Prostate gland (tissue), 2 donors: ENCODE data around the gene MEGF8. TPM values are rescaled to one million over a fixed set of nuclear protein-coding genes. Genes with fewer than 3 reads are reported as not detected.

ENCODE experiments used
- DNase-seq: peaks from one replicate; pipeline ENCODE4 v3.0.0-alpha.2; 2019; ENCODE audit warnings: low spot score
- H3K27ac ChIP-seq, 2 donors: fragments of 200-600 bp; sonication (generic); 2 replicates each; pipeline ENCODE4 v1.5.1; 2017 to 2019
- H3K27me3 ChIP-seq: fragments of 200-600 bp; sonication (generic); replicated peaks from 2 replicates; pipeline ENCODE4 v1.5.1; 2019; ENCODE audit not compliant: insufficient read depth
- H3K36me3 ChIP-seq, 2 donors: fragments of 200-600 bp; sonication (generic); 1 replicate in 1 of 2; 2 replicates in 1 of 2; pipeline versions ENCODE4 v1.5.1 to v1.8.1; 2017 to 2019
- H3K4me1 ChIP-seq: fragments of 200-600 bp; sonication (generic); replicated peaks from 2 replicates; pipeline ENCODE4 v1.5.1; 2019
- H3K4me3 ChIP-seq, 2 donors: fragments of 200-600 bp; sonication (generic); 2 replicates each; pipeline ENCODE4 v1.5.1; 2017 to 2019
- H3K9me3 ChIP-seq: fragments of 200-600 bp; sonication (generic); 2 replicates; pipeline ENCODE4 v1.5.1; 2017
- POLR2A ChIP-seq: fragments of 450-650 bp; IDR thresholded peaks from one replicate; pipeline ENCODE4 v1.6.1; 2016; ENCODE audit warnings: antibody characterized with exemption, mild to moderate bottlenecking
- POLR2AphosphoS5 ChIP-seq: sonication (generic); formaldehyde crosslinking; IDR thresholded peaks from one replicate; pipeline ENCODE4 v1.6.1; 2017; ENCODE audit warnings: antibody characterized with exemption
- WGBS: methylation state at CpG from one replicate; pipeline ENCODE4 v1.1.5; 2018; 5-methylcytosine and 5-hydroxymethylcytosine counted together
- intact Hi-C: fragments of 100-400 bp; cut with DNase I; formaldehyde crosslinking; loops from one replicate; pipeline ENCODE4 v1.14.2; 2022
- total RNA-seq, 2 donors: library from RNA; depleted of rRNA; stranded (reverse); fragments of >200 nt; gene quantifications; one replicate each; pipeline ENCODE4 v1.1.0, GENCODE V29; 2016
- TF ChIP-seq, protein P1 (sequence below), 4 experiments: fragments of 200-600 bp in 2 of 4; fragments of 450-650 bp in 2 of 4; sonication (generic) in 2 of 4; IDR thresholded peaks; 1 replicate in 3 of 4; 2 replicates in 1 of 4; pipeline ENCODE4 v1.5.1; 2016 to 2019; ENCODE audit warnings: antibody characterized with exemption in 4 of 4, mild to moderate bottlenecking in 2 of 4, moderate library complexity in 2 of 4

The MEGF8 gene
- total RNA-seq, 2 donors from 2014 or later = 22.8 to 30.7 TPM

GRCh38 chr19:42332059-42332458 lies 6.6 kb downstream of the MEGF8 start:
- 92% methylated on average over 6 of the region's 6 CpGs for WGBS
- Histone ChIP-seq H3K4me1 (no peaks in the 10 kb centered on the region), H3K27ac (no peak overlapping the region), H3K27me3 (no peaks in the 10 kb centered on the region), H3K4me3 (no peak overlapping the region), H3K36me3 (peaks cover 0 to 2% of the 10 kb centered on the region in 2 donors), H3K9me3 (no peaks in the 10 kb centered on the region)
- DNase-seq = no peak
- intact Hi-C loops = no loop called here
- TF ChIP-seq, protein P1, sequence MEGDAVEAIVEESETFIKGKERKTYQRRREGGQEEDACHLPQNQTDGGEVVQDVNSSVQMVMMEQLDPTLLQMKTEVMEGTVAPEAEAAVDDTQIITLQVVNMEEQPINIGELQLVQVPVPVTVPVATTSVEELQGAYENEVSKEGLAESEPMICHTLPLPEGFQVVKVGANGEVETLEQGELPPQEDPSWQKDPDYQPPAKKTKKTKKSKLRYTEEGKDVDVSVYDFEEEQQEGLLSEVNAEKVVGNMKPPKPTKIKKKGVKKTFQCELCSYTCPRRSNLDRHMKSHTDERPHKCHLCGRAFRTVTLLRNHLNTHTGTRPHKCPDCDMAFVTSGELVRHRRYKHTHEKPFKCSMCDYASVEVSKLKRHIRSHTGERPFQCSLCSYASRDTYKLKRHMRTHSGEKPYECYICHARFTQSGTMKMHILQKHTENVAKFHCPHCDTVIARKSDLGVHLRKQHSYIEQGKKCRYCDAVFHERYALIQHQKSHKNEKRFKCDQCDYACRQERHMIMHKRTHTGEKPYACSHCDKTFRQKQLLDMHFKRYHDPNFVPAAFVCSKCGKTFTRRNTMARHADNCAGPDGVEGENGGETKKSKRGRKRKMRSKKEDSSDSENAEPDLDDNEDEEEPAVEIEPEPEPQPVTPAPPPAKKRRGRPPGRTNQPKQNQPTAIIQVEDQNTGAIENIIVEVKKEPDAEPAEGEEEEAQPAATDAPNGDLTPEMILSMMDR (IDR thresholded peaks at IDR 0.05) = no peak
- TF ChIP-seq POLR2AphosphoS5 = no peak
- TF ChIP-seq POLR2A = no peak

- 97% methylated on average over 3 of the region's 3 CpGs for WGBS
- intact Hi-C loops = no loop called here
- Histone ChIP-seq H3K9me3 (no peaks in the 10 kb centered on the region), H3K36me3 (peaks cover 0 to 3% of the 10 kb centered on the region in 2 donors), H3K27ac (no peak overlapping the region), H3K4me3 (no peak overlapping the region), H3K4me1 (no peaks in the 10 kb centered on the region), H3K27me3 (no peaks in the 10 kb centered on the region)
- no peak for DNase-seq
- TF ChIP-seq POLR2A (no peak), POLR2AphosphoS5 (no peak)
- TF ChIP-seq, protein P1 (IDR thresholded peaks at IDR 0.05) = no peak
These were observed 7.6 kb downstream of the MEGF8 start for GRCh38 chr19:42333018-42333417.

- WGBS = 87% methylated on average over 21 of the region's 21 CpGs
These were observed 8.7 kb downstream of the MEGF8 start for GRCh38 chr19:42333975-42334696.

DNA sequence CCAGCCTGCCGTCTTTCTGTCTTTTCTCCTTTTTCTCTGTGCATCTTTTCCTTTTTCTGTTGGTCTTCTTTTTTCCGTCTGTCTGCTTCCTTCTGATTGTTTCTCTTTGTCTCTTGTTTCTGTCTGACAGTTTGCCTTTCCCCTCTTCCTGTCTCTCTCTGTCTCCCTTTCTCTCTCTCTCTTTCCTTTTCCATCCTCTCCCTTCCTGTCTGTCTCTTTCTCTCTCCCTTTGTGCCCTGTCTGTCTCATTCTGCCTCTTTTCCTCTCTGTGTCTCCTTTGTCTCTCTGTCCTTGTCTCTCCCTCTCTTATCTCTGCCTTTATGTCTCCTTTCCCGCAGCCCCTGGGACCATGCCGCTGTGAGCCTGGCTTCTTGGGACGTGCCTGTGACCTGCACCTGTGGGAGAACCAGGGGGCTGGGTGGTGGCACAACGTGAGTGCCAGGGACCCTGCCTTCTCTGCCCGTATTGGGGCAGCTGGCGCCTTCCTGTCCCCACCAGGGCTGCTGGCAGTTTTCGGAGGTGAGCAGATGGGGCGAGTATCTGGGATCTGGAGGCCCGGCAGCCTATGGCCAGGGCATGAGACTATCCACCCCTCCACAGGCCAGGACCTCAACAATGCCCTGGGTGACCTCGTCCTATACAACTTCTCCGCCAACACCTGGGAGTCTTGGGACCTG lies 9.4 kb downstream of the MEGF8 start:
- Histone ChIP-seq H3K27me3 (no peaks in the 10 kb centered on the region), H3K4me3 (no peak overlapping the region), H3K27ac (no peak overlapping the region), H3K36me3 (peaks cover 0 to 3% of the 10 kb centered on the region in 2 donors), H3K4me1 (no peaks in the 10 kb centered on the region), H3K9me3 (no peaks in the 10 kb centered on the region)
- WGBS = 92% methylated on average over 13 of the region's 13 CpGs
- intact Hi-C loops = no loop called here
- no peak for DNase-seq
- TF ChIP-seq POLR2A = no peak
- TF ChIP-seq POLR2AphosphoS5 = no peak
- TF ChIP-seq, protein P1 (IDR thresholded peaks at IDR 0.05) = no peak

More at GRCh38 chr19:42333975-42334696, 8.7 kb downstream of the MEGF8 start:
- DNase-seq = no peak
- peaks cover 0 to 3% of the 10 kb centered on the region in 2 donors for H3K36me3 ChIP-seq
- intact Hi-C loops = no loop called here
- no peaks in the 10 kb centered on the region for H3K27me3 ChIP-seq
- H3K27ac ChIP-seq = no peak overlapping the region
- no peaks in the 10 kb centered on the region for H3K4me1 ChIP-seq
- TF ChIP-seq, protein P1 (IDR thresholded peaks at IDR 0.05) = no peak
- no peak for TF ChIP-seq POLR2AphosphoS5
- TF ChIP-seq POLR2A = no peak
- H3K4me3 ChIP-seq = no peak overlapping the region
- H3K9me3 ChIP-seq = no peaks in the 10 kb centered on the region
